Measurements from ENCODE around the gene ELFN1.

Gene ELFN1

GRCh38 chr7:1721047-1721690 is 51.1 kb downstream of the ELFN1 start:
- ChIA-PET POLR2A (ENCODE audit: low non-redundant PET) (no interaction called here), CTCF (interaction anchor here (0.6 to 1.1 kb wide), 3 partner anchors 28 to 502 kb away, joined by 3 read pairs; no protein-coding TSS in a partner anchor)
- DNase-seq (ENCODE audit: low spot score) = no peak
- H3K27ac ChIP-seq = peak overlapping the region; percentile 50; the same call in 1 of the 2 replicates
- TF ChIP-seq CTCF (conservative IDR thresholded peaks at IDR 0.05; ENCODE audit: low read depth) = no peak

- TF ChIP-seq CTCF (conservative IDR thresholded peaks at IDR 0.05; ENCODE audit: low read depth) = no peak
- ChIA-PET CTCF (interaction anchor here (0.6 kb wide), 1 partner anchor 35 kb away, joined by 3 read pairs; no protein-coding TSS in a partner anchor), POLR2A (ENCODE audit: low non-redundant PET) (no interaction called here)
- DNase-seq (ENCODE audit: low spot score) = no peak
- no peak overlapping the region for H3K27ac ChIP-seq
Measured at GRCh38 chr7:1723254-1723653, 53.2 kb downstream of the ELFN1 start.

GRCh38 chr7:1724118-1724910 is 54.2 kb downstream of the ELFN1 start:
- POLR2A ChIA-PET (ENCODE audit: low non-redundant PET) = no interaction called here
- CTCF ChIA-PET = no interaction called here
- DNase-seq (ENCODE audit: low spot score) = no peak
- TF ChIP-seq CTCF (conservative IDR thresholded peaks at IDR 0.05; ENCODE audit: low read depth) = no peak
- no peak overlapping the region for H3K27ac ChIP-seq

GRCh38 chr7:1725199-1725690 is 55.2 kb downstream of the ELFN1 start:
- ChIA-PET POLR2A (ENCODE audit: low non-redundant PET) (no interaction called here), CTCF (no interaction called here)
- H3K27ac ChIP-seq = no peak overlapping the region
- DNase-seq (ENCODE audit: low spot score) = peak; percentile 33
- no peak for TF ChIP-seq CTCF (conservative IDR thresholded peaks at IDR 0.05; ENCODE audit: low read depth)

GRCh38 chr7:1725766-1726630 is 55.9 kb downstream of the ELFN1 start:
- POLR2A ChIA-PET (ENCODE audit: low non-redundant PET) = no interaction called here
- no peak for TF ChIP-seq CTCF (conservative IDR thresholded peaks at IDR 0.05; ENCODE audit: low read depth)
- no peak for DNase-seq (ENCODE audit: low spot score)
- CTCF ChIA-PET = no interaction called here
- no peak overlapping the region for H3K27ac ChIP-seq

GRCh38 chr7:1727079-1727478 is 57.0 kb downstream of the ELFN1 start:
- ChIA-PET CTCF (no interaction called here), POLR2A (ENCODE audit: low non-redundant PET) (no interaction called here)
- TF ChIP-seq CTCF (conservative IDR thresholded peaks at IDR 0.05; ENCODE audit: low read depth) = no peak
- H3K27ac ChIP-seq = no peak overlapping the region
- DNase-seq (ENCODE audit: low spot score) = no peak

Data from RWPE1 (cell line).